K562 (cell line): Measurements from ENCODE around the gene TTLL11. TPM values are rescaled to one million over a fixed set of nuclear protein-coding genes. Genes with fewer than 3 reads are reported as not detected.

Experiments used
- ATAC-seq: fragments of 200-7000 bp; cut with Tn5 transposase; 3 replicates; pipeline ENCODE4 v1.9.1; 2020; ENCODE audit warnings: moderate library complexity
- BruUV-seq: library from RNA; stranded (reverse); fragments of 400-500 nt; replicated peaks from 2 replicates; lab custom pipeline; 2021; lab: Mats Ljungman, UMichigan
- CTCF ChIA-PET: fragments of 300-600 bp; formaldehyde crosslinking; extraction: SDS; loops from one replicate; lab custom pipeline; 2021; ENCODE audit warnings: low intra/inter-chr PET ratio; lab: Yijun Ruan, JAX
- POLR2A ChIA-PET: fragments of 300-600, 350-650 bp; sonication (Branson Sonifier 250); formaldehyde crosslinking; extraction: SDS; loops from one replicate; lab custom pipeline; 2021; ENCODE audit warnings: antibody characterized with exemption, inconsistent platforms; lab: Yijun Ruan, JAX
- DNase-seq, 4 experiments: peaks; one replicate each; pipeline versions ENCODE4 v3.0.0 to v3.0.0-alpha.2; 2011 to 2018; ENCODE audit warnings: low spot score in 3 of 4, mixed read lengths in 3 of 4; ENCODE audit errors: extremely low read depth in 1 of 4
- FAIRE-seq: peaks from 2 replicates; lab custom pipeline; 2011; peaks lifted over from hg19 to GRCh38; lab: Jason Lieb, UNC
- H2AFZ ChIP-seq: 2 replicates; pipeline ENCODE4 v1.6.0; 2011; ENCODE audit warnings: low read depth, low read length, control low read depth, inconsistent platforms
- H3K27ac ChIP-seq: fragments of 200-600 bp; 3 replicates; pipeline ENCODE4 v1.8.0; 2011; ENCODE audit warnings: low read depth, mild to moderate bottlenecking, control low read depth, inconsistent platforms, low read length, moderate library complexity, mixed read lengths; ENCODE audit errors: extremely low read depth
- H3K27me3 ChIP-seq, 2 experiments: fragments of 300-600 bp in 1 of 2; 2 replicates in 1 of 2; 3 replicates in 1 of 2; pipeline versions ENCODE4 v1.6.0 to v1.8.0; 2011; ENCODE audit warnings: inconsistent platforms in 2 of 2, low read length in 2 of 2, mild to moderate bottlenecking in 1 of 2, mixed read lengths in 1 of 2, moderate library complexity in 1 of 2; ENCODE audit not compliant: control insufficient read depth in 2 of 2, insufficient read depth in 2 of 2
- H3K36me3 ChIP-seq: fragments of 300-600 bp; 3 replicates; pipeline ENCODE4 v1.8.0; 2011; ENCODE audit warnings: mild to moderate bottlenecking, low read length, inconsistent platforms; ENCODE audit not compliant: control insufficient read depth, insufficient read depth
- H3K4me1 ChIP-seq, 2 experiments: fragments of 200-600 bp in 1 of 2; replicated peaks in 1 of 2; 2 replicates in 1 of 2; 3 replicates in 1 of 2; pipeline versions ENCODE4 v1.5.1 to v1.8.0; 2011; ENCODE audit warnings: inconsistent platforms in 2 of 2, low read length in 2 of 2, mild to moderate bottlenecking in 1 of 2, mixed read lengths in 1 of 2, moderate library complexity in 1 of 2; ENCODE audit not compliant: control insufficient read depth in 2 of 2, insufficient read depth in 2 of 2
- H3K4me2 ChIP-seq: 2 replicates; pipeline ENCODE4 v1.6.1; 2011; ENCODE audit warnings: low read length, control low read depth, inconsistent platforms, mixed read lengths; ENCODE audit not compliant: insufficient read depth
- H3K4me3 ChIP-seq: fragments of 200-600 bp; sonication (generic), shearing (Covaris generic); 2 replicates; pipeline ENCODE4 v1.5.1; 2016; ENCODE audit warnings: control low read depth, inconsistent platforms
- H3K79me2 ChIP-seq: fragments of 200-600 bp; 3 replicates; pipeline ENCODE4 v1.8.0; 2011; ENCODE audit warnings: low read length, inconsistent platforms; ENCODE audit not compliant: control insufficient read depth, insufficient read depth
- H3K9ac ChIP-seq, 2 experiments: 2 replicates each; pipeline versions ENCODE4 v1.6.0 to v1.6.1; 2011; ENCODE audit warnings: low read depth in 2 of 2, low read length in 2 of 2, control low read depth in 1 of 2, inconsistent platforms in 1 of 2, mild to moderate bottlenecking in 1 of 2, mixed read lengths in 1 of 2; ENCODE audit not compliant: insufficient read depth in 1 of 2
- H3K9me1 ChIP-seq: one replicate; pipeline ENCODE4 v1.6.0; 2011; ENCODE audit warnings: inconsistent platforms, mild to moderate bottlenecking, low read length, moderate library complexity; ENCODE audit not compliant: control insufficient read depth, insufficient read depth
- H3K9me3 ChIP-seq: replicated peaks from 2 replicates; pipeline ENCODE4 v1.5.1; 2011; ENCODE audit warnings: low read depth, low read length, inconsistent platforms; ENCODE audit not compliant: control insufficient read depth, insufficient read depth
- H4K20me1 ChIP-seq: replicated peaks from 2 replicates; pipeline ENCODE4 v1.6.1; 2011; ENCODE audit warnings: low read length, inconsistent platforms, mixed read lengths; ENCODE audit not compliant: control insufficient read depth, insufficient read depth
- HEY1 ChIP-seq: fragments of 250-450 bp; sonication (Bioruptor Pico); IDR thresholded peaks from 2 replicates; pipeline ENCODE4 v1.5.0; 2020; ENCODE audit warnings: mild to moderate bottlenecking, moderate library complexity, borderline replicate concordance
- RBM34 ChIP-seq: fragments of 200-400 bp; formaldehyde crosslinking; IDR thresholded peaks from 2 replicates; pipeline ENCODE4 v1.6.1; 2018; ENCODE audit warnings: low read length, borderline replicate concordance; ENCODE audit not compliant: insufficient read depth
- SMARCA5 ChIP-seq: fragments of 450-650 bp; IDR thresholded peaks from 2 replicates; pipeline ENCODE4 v1.6.1; 2016
- STAT5A ChIP-seq: IDR thresholded peaks from 2 replicates; pipeline ENCODE4 v1.6.1; 2012; ENCODE audit warnings: low read length, inconsistent platforms, borderline replicate concordance
- ZEB2 ChIP-seq: fragments of 450-650 bp; IDR thresholded peaks from 2 replicates; pipeline ENCODE4 v1.6.1; 2016
- ZFP36 ChIP-seq: fragments of 150-350 bp; IDR thresholded peaks from 2 replicates; pipeline ENCODE4 v1.6.1; 2018; ENCODE audit warnings: low read length, low read depth; ENCODE audit not compliant: partially characterized antibody
- ZNF197 ChIP-seq: fragments of 200-800 bp; sonication (Bioruptor generic); IDR thresholded peaks from 2 replicates; pipeline ENCODE4 v1.6.1; 2016; ENCODE audit warnings: low read depth, missing genetic modification characterization, missing compliant biosample characterization
- WGBS: fragments of 100-300 bp; shearing (Covaris generic); methylation state at CpG from one replicate; pipeline ENCODE4 v1.1.6; 2016; ENCODE audit warnings: low coverage, mixed read lengths; ENCODE audit not compliant: insufficient coverage; ENCODE audit errors: missing lambda C conversion rate; 5-methylcytosine and 5-hydroxymethylcytosine counted together
- in situ Hi-C: fragments of 300-500 bp; cut with MboI; formaldehyde crosslinking; loops from 4 replicates; pipeline ENCODE4 v1.15.0; 2018; ENCODE audit warnings: inconsistent platforms, mixed read lengths
- intact Hi-C: fragments of 100-400 bp; cut with micrococcal nuclease; formaldehyde crosslinking; loops from 2 replicates; pipeline ENCODE4 v1.14.2; 2022
- polyA plus RNA-seq, 8 experiments: library from polyadenylated mRNA; depleted of rRNA in 4 of 8; stranded (reverse) in 5 of 8; unstranded in 3 of 8; fragments of >200 nt; fragmentation: Nextera tagmentation in 2 of 8; fragmentation: Illumina TruSeq in 1 of 8; extraction: Ambion mirVana in 2 of 8; extraction: Trizol in 1 of 8; gene quantifications; 2 replicates each; pipeline versions ENCODE4 v1.2.1 to v1.2.3, GENCODE V29; 2011 to 2014; ENCODE audit warnings: inconsistent platforms in 1 of 8, missing spikeins in 1 of 8
- total RNA-seq, 7 experiments: library from RNA; depleted of rRNA in 6 of 7; stranded (reverse); fragments of >200 nt in 6 of 7; fragmentation: Illumina TruSeq in 2 of 7; extraction: Trizol in 2 of 7; gene quantifications; 2 replicates each; pipeline versions ENCODE4 v1.2.1 to v1.2.3, GENCODE V29; 2011 to 2021; ENCODE audit warnings: low replicate concordance in 1 of 7
- TF ChIP-seq, protein P1 (sequence below): fragments of 450-650 bp; conservative IDR thresholded peaks from 2 replicates; pipeline ENCODE4 v1.6.1; 2016; ENCODE audit warnings: missing genetic modification characterization, low read depth, mild to moderate bottlenecking, control low read depth, missing compliant biosample characterization
- TF ChIP-seq, protein P2 (sequence below): fragments of 250-450 bp; sonication (Bioruptor Pico); IDR thresholded peaks from 2 replicates; pipeline ENCODE4 v1.5.0; 2022; ENCODE audit warnings: mild to moderate bottlenecking
- TF ChIP-seq, protein P3 (sequence below): fragments of 450-650 bp; formaldehyde crosslinking; IDR thresholded peaks from 2 replicates; pipeline ENCODE4 v1.4.0; 2020; ENCODE audit warnings: mild to moderate bottlenecking

TTLL11 gene
- total and polyA plus RNA-seq, 9 of the 15 experiments (the other 6 are each of a cell fraction or from before 2014, with no cell fraction given) = 0.83 to 4.4 (median 2.7) TPM

DNA sequence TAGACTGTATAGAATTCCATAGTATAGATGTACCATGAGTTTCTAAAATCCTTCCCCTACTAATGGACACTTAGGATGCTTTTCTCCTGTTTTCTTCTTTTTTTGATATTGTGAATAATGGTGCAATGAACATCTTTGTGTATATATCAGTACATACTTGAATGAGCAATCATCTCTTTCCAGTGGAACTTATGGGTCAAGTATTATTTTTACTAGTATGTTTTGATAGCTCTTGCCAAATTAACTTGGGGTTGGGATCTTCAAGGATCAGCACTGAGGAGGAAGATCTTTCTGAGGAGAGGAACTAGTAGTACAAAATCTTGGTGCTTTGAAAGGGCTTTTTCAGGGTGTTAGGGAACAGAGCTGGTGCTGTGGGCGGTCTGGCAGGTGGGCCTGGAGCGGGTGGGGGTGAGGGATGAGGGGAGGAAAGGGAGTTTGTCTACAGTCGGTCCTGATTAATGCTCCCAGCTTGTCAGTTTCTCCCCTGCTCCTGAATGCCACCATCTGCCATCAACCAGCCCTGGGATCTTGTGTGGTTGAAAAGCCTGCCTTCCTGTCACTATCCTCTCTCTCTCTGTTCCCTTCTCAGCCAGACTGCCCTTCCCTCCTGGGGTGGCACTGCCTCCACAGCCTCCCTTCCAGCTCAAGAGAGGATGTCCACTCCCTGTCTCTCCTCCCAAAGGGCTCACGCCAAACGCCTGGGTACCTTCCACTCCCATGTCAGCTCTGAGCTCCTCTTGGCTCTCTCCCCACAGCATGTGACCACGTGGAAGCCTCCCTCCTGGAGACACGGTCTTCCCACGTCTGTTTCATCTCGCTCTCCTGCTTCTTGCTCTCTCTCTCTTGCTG is 255.8 kb downstream of the TTLL11 start:
- TF ChIP-seq, protein P1, sequence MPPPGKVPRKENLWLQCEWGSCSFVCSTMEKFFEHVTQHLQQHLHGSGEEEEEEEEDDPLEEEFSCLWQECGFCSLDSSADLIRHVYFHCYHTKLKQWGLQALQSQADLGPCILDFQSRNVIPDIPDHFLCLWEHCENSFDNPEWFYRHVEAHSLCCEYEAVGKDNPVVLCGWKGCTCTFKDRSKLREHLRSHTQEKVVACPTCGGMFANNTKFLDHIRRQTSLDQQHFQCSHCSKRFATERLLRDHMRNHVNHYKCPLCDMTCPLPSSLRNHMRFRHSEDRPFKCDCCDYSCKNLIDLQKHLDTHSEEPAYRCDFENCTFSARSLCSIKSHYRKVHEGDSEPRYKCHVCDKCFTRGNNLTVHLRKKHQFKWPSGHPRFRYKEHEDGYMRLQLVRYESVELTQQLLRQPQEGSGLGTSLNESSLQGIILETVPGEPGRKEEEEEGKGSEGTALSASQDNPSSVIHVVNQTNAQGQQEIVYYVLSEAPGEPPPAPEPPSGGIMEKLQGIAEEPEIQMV (tag) = no peak
- TF ChIP-seq STAT5A (no peak), ZNF197 (CRISPR knock-in tag) (no peak), HEY1 (no peak), ZFP36 (no peak), SMARCA5 (no peak), RBM34 (no peak), ZEB2 (no peak)
- TF ChIP-seq, protein P2, sequence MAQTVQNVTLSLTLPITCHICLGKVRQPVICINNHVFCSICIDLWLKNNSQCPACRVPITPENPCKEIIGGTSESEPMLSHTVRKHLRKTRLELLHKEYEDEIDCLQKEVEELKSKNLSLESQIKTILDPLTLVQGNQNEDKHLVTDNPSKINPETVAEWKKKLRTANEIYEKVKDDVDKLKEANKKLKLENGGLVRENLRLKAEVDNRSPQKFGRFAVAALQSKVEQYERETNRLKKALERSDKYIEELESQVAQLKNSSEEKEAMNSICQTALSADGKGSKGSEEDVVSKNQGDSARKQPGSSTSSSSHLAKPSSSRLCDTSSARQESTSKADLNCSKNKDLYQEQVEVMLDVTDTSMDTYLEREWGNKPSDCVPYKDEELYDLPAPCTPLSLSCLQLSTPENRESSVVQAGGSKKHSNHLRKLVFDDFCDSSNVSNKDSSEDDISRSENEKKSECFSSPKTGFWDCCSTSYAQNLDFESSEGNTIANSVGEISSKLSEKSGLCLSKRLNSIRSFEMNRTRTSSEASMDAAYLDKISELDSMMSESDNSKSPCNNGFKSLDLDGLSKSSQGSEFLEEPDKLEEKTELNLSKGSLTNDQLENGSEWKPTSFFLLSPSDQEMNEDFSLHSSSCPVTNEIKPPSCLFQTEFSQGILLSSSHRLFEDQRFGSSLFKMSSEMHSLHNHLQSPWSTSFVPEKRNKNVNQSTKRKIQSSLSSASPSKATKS (CRISPR knock-in tag) = no peak
- TF ChIP-seq, protein P3, sequence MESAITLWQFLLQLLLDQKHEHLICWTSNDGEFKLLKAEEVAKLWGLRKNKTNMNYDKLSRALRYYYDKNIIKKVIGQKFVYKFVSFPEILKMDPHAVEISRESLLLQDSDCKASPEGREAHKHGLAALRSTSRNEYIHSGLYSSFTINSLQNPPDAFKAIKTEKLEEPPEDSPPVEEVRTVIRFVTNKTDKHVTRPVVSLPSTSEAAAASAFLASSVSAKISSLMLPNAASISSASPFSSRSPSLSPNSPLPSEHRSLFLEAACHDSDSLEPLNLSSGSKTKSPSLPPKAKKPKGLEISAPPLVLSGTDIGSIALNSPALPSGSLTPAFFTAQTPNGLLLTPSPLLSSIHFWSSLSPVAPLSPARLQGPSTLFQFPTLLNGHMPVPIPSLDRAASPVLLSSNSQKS (CRISPR knock-in tag) = no peak
- ATAC-seq (no peak), FAIRE-seq (no peak), DNase-seq (no peak)
- intact Hi-C loops = no loop called here
- Histone ChIP-seq H3K27me3 (peaks cover 8 to 64% of the 10 kb centered on the region in 2 experiments), H2AFZ (no peak overlapping the region), H3K9ac (no peak overlapping the region), H3K79me2 (no peaks in the 10 kb centered on the region), H3K4me3 (no peak overlapping the region), H3K4me2 (no peak overlapping the region), H4K20me1 (no peaks in the 10 kb centered on the region), H3K9me3 (no peaks in the 10 kb centered on the region), H3K36me3 (no peaks in the 10 kb centered on the region), H3K27ac (no peak overlapping the region), H3K9me1 (no peaks in the 10 kb centered on the region), H3K4me1 (no peaks in the 10 kb centered on the region)
- WGBS = 2% methylated on average over 8 of the region's 9 CpGs
- ChIA-PET CTCF (no interaction called here), POLR2A (interaction anchor here (0.5 kb wide), 1 partner anchor 82 kb away, joined by 3 read pairs; no protein-coding TSS in a partner anchor)
- no TSS peak for BruUV-seq
- in situ Hi-C loops = no loop called here
